HG02981 (cell line): ENCODE measurements around the gene SRXN1.
"Not testable (repeated sequence)": the region's sequence is repeated elsewhere in the genome, so short reads cannot be mapped to it uniquely, and the experiment has no call there.

Experiments used
- ATAC-seq: cut with Tn5 transposase; IDR thresholded peaks from one replicate; pipeline ENCODE4 v1.9.1; 2021; ENCODE audit warnings: mild to moderate bottlenecking, moderate library complexity; ENCODE audit not compliant: unreplicated experiment

SRXN1 gene

DNA sequence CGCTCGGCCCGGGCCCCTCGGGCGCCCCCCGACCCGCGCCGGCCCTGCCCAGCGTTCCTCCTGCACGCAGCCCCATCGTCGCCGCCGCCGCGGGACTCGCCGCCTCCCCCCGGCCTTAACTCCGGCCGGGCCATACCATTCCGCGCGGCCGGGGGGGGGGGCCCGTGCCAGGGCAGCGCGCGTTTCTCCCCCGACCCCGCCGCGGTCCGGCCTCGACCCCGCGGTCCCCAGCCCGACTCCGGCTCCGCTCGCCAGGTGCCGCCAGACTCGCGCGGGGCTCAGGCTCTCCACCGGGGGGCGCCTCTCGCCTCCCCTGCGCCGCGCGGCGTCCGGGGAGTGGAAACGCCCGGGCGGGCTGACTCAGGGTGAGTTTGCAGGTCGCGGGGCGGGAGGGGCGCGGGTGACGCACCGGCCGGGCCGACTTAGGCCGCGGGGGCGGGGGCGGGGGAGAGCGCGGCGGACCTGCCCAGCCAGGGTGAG is at the start of gene SRXN1:
SRXN1 (minus strand) TSS at position 91 of the 480 bp plus-strand sequence; CDS start at position 76, 15 bp downstream.
- ATAC-seq = peak; percentile 91

DNA sequence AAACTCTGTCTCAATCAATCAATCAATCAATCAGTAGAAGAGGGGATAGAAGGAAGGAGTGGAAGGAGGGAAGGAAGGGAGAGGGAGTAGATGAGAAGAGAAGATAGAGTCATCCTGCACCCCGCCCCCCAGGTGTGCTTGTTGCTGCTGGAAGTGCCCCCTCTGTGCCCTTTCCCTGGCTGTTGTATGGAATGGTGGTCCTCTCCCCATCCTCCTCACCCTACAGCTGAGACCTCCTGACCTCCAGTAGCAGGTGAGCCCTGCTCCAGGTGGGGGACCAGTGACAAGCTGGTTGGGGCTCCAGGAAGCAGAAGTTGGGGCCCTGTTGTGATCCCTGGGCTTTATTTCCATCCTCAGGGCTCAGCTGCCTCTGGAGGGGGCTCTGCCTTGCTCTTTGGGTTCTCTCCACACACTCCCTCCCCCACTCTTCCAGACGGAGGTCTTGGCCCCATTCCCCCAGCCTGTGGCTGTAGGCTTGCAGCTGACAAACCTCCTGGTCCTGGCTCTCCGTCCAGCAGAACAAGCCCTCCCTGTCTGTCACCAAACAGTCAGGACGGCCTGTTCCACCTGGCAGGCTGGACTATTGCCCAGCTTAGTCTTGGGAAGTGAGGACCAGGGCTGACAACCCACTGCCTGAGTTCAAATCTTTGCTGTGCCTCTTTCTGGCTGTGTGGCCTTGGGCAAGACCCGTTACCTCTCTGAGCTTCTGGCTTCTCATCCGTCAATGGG is 48.6 kb upstream of the SRXN1 start:
- ATAC-seq = no peak

DNA sequence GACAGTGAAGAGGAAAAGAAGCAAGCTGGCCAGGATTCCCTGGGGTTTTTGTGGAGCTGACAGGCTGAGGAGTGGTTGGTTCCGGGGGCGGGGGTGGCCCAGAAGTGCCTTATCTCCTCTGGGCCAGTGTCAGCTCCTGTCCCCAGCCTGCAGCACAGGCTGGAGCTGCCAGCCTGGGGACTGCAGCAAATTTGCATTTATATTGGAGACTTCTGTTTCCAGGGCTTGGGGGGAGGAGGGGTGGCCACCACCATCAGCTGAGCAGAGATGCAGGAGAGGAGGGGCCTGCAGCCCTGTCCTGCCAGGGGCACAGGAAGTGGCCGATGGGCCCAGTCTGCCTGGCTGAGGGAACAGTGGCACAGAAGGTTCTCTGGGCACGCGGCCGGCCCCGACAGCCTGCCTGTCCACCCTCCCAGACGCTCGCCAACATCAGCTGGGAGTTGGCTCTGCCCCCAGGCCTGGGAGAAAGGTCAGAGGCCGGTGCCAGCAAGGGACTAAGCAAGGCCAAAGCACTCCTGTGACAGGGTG is 46.9 kb upstream of the SRXN1 start:
- ATAC-seq = no peak

DNA sequence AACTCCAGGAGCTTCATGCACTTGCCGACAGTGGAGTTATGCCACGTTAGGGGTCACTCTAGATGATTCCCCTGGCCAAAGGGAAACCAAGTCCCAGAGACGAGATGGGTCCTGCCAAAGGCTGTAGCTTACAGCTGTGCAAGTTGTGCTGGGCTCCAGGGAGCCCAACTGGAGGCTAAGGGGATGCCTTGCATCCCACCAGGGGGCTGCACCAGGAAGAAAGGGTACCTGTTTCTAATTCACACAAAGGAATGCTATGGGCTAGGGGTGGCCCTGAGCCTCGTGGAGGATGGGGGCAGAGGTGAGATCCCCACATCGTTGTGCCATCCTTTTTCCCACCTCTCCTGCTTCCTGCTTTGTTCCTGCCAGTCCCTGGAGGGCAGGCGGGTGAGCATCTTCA is 46.3 kb upstream of the SRXN1 start:
- ATAC-seq = no peak

DNA sequence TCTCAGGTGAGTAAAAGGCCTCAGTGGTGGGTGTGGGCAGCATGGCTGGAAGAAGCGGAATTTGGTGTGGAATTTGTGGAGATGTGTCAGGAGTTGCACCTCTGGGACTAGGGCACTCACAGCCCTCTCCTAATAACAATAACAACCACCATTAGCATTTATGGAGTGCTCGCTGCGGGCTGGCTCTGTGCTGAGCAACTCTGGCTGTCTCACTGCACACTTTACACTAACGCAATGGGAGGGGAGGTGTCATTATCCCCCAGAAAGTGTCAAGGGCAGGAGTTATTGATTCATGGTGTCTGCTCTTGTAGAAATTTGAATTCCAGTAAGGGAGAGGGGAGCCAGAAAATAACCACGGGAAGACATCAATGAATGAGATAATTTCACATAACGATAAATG is 45.3 kb upstream of the SRXN1 start:
- ATAC-seq = no peak

DNA sequence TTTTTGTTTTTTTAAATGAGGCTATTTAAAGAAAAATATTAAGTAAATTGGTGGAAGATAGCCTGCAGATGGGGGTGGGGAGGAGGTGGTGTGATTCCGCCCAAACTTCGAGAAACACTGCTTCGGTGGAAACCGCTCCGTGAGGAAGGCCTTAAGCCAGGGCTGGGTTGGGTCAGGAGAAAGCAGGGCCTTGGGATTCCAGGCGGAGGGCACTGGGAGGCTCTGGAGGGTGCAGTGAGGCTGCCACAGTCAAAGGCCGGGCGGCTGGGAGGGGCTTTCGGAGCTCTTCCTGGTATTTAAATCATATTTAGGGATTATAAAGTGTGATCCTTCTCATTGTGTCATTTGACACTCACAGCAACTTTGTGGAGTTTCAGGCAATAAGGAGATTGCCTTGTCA is 44.8 kb upstream of the SRXN1 start:
- no peak for ATAC-seq

DNA sequence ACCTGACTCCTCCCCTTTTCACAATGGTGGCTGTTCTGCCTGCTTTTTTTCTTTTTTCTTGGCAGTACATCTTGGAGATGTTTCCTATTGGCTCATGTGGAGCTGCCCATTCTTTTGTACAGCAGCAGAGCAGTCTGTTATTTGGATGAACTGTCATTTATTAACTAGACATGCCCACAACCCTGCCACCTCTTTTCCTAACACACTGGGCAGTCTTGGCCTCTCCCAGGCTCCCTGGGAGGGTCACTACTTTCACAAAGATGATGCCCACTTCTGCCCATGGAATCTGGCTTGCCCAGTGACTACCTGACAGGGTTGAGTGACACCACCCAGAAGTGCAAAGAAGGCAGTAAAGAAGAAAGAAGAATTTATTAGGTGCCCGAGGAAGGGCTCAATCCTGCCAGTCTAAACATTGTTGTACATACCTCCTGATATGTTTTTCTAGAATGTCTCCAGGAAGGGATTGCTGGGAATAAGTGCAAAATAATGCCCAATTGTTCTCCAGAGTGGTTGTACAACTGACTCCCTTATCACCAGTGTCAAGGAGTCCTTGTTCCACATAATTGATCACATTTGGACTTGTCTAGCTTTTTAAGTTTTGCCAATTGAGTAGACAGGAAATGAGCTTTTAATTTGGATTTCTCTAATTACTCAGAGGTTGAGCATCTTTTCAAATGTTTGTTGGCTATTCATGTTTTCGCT is 42.3 kb upstream of the SRXN1 start:
- no peak for ATAC-seq

DNA sequence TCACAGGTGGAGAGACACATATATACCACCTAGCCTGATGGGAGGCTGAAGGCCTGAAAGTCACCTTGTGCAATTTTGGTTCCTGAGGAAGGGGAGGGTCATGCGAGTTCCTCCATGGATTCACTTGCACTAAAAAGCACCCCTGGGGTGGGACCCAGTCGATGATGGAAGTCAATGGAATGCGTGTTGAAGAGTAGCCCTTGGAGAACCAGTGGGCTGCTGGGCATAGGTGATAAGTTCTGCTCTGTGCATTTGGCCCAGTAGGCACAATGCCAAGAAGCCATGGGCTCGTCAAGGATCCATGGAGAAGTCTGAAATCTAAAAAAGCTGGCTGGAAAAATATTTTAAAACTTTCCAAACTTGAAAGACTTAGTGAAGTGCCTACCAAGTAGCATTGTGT is 41.5 kb upstream of the SRXN1 start:
- ATAC-seq = no peak

DNA sequence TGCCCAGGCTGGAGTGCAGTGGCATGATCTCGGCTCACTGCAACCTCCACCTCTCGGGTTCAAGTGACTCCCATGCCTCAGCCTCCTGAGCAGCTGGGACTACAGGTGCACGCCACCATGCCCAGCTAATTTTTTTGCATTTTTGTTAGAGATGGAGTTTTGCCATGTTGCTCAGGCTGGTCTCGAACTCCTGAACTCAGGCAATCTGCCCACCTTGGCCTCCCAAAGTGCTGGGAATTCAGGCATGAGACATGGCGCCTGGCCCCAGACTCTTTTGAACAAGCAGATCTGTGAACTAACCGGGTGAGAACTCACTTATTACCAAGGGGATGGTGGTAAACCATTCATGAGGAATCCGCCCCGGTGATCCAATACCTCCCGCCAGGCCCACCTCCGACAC is 40.8 kb upstream of the SRXN1 start:
- not testable (repeated sequence) for ATAC-seq

DNA sequence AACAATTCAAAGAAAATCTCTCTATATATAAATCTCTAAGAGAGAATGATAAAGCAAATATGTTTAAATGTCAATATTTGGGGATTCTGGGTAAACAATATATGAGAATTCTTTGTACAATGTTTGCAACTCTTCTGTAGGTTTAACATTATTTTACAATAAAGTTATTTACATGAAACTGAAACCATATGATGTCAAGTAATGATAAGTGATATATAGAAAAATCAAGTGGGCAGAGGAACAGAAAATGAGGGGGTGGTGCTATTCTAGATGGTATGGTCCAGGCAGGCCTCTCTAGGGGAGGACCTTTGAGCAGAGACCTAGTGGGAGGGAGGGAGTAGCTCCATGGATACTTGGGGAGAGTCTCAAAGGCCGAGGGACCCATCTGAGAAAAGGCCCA is 39.0 kb upstream of the SRXN1 start:
- no peak for ATAC-seq

DNA sequence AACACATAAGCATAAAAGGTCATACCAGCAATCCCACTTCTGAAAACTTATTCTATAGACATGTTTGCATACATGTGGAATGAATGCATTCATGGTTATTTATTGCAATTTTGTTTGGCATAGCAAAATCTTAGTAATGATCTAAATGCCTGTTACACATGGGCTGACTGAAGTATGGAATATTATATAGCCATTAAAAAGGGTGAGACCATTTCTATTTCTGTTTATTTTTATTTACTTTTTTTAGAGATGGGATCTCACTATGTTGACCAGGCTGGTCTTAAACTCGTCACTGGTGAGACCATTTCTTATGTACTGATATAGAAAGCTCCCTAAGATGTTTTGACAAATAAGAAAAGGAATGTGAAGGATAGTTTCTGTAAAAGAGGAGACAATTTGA is 36.9 kb upstream of the SRXN1 start:
- no peak for ATAC-seq

DNA sequence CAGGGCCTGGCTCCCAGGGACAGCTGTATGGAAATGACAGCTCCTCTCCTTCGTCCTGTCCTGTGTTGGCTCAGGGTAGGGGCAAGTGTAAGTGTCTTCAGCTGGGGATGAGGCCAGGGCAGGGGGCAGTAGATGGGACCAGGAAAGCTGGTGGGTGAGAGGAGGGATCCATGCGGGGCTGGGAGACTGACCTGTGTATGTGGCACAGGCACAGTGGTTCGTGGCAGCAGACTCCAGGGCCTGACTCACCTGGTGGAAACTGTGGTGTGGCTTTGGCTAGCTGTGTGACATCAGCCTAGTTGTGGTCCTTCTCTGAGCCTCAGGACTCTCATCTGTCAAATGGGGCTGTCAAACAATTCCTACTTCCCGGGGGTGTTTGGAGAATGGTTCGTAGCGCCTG is 36.3 kb upstream of the SRXN1 start:
- ATAC-seq = no peak

DNA sequence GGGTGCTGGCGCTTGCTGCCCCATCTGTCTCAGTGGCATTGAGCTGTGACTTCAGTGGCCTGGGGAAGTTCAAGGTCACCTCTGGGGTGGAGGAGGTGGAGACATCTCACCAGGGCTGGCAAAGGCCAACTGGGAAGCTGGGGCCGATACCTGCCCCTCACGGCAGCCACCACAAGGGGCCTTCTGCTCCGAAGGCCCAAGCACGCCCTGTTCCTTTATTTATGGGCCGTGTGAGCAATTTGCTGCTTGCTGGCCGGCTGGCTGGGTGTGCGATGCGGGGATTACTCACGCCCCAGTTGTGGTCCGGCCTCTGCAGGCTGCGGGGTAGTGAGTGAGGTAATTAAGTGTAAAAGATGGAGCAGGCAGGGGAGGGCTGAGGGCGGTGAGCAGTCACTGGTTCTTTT is 35.8 kb upstream of the SRXN1 start:
- no peak for ATAC-seq

DNA sequence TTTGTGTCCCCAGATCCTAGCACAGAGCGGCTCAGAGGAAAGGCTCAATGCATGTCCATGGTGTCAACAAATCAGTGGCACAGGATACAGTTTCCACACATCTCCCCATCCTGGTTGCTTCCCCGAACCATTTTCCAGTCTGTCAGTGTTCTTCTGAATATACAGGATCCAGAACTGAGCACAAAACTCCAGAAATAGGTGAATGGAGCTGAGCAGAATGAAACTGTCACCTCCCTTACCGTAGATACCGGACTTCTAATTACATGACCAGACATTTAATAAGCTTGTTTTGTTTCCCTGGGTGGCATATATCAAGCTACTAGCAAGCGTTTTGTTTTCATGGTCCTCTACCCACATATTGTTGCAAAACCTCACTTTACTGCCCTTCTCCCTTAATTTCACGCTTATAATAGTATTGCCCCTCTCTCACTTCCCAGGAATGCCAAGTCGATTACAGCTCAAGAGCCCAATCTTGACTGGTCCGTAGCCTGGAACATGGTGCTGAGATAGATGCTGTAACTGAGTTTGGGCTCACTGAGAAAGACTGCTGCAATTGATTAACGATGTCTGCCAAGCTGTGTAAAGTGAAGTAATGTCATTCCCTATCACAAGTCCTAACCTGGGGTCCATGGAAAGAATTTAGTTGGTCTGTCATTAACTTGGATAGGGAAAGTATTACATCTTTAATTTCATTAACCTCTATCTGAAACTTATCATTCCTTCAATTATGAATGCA is 34.6 kb upstream of the SRXN1 start:
- no peak for ATAC-seq

DNA sequence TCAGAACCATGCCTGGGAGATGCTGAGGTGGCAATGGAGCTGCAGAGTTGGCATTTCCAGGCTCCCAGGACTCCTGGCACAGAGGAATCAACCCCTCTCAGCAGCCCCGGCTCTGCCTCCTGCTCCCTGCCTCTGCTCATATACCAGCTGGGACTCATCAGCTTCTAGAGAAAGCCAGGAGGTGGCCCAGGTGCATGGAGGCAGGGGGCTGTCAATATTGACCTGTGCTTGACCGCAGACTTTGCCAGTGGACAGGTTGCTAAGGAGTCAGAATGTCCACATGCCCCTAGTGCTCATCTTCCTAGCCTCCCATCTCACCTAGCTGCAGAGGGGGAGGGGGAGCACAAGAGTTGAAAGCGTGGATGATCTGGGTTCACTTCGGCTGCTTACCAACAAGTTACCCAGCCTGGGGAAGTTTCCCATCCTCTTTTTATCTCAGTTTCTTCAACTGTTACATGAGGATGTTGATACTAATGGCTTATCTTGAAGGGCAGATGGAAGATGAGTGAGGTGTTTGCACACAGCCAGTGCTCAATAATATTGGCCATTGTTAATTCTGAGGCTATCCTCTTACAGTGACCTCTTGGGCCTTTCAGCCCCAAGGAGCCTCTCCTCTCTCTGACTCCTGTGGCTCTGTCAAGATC is 31.8 kb upstream of the SRXN1 start:
- no peak for ATAC-seq

DNA sequence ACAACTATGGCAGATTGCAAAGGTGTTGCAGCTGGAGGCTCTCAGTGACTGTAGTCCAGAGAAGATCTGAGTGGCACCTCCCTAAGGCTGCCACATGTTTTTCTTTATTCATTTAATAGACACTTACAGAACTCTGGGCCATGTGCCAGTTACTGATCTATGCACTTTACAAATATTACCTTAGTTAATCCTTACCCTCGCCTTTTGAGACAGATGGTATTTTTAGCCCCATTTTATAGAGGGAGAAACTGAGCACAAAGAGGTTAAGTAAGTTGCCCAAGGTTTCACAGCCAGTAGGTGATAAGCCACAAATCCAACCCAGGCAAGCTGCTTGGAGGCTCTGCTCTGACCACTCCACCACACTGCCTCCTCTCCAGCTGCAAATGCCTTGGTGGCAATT is 29.1 kb upstream of the SRXN1 start:
- no peak for ATAC-seq

DNA sequence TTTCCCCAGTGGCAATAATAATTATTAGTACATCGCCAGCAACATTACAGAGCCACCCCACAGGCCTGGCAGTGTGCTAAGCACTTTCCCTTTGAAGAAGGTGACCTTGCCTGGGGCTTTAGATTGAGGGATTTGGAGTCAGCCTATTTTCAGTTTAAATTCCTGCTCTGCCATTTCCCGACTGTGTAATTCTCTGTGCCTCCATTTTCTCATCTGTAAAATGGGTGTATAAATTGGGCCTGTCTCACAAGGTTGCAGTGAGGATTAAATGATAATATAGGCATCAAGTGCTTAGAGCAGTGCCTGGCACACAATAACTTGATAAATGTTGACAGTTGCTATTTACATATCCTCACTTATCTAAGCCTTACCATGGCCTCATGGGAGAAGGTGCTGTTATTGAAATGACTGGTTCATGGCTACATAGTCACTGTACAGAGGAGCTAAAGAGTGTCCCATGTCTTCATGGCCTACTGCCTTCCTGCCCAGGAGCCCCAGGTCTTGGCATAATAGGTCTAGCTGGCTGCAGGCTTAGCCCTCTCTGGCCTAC is 27.7 kb upstream of the SRXN1 start:
- ATAC-seq = no peak

DNA sequence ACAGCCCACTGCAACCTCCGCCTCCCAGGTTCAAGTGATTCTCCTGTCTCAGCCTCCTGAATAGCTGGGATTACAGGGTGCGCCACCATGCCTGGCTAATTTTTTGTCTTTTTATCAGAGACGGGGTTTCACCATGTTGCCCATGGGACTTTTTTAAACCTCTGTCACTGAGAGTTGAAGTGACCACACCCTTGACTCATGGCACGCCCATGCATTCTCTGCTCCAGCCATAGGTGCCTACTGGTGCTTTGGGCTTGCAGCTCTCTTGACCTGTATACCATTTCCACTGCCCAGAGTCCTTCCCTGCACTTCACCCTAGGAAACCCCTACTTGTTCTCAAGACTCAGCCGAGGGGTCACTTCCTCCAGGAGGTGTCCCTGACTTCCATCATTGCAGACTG is 25.0 kb upstream of the SRXN1 start:
- no peak for ATAC-seq

DNA sequence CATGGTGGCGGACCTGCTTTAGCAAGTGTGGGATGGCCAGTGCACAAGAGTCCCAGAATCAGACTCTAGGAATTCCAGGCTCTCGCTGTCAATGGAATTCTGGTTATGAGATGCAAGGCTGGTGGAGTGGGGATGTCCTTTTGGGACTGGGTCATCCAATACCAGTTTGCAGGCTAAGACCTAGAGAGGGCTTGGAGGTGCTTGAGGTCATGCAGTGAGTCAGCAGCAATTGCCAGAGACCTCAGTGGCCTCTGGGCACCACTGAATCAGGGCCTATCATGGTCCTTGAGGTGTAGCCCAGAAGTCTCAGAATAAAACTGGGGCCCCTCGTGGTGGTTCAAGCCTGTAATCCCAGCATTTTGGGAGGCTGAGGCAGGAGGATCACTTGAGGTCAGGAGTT is 24.0 kb upstream of the SRXN1 start:
- no peak for ATAC-seq

DNA sequence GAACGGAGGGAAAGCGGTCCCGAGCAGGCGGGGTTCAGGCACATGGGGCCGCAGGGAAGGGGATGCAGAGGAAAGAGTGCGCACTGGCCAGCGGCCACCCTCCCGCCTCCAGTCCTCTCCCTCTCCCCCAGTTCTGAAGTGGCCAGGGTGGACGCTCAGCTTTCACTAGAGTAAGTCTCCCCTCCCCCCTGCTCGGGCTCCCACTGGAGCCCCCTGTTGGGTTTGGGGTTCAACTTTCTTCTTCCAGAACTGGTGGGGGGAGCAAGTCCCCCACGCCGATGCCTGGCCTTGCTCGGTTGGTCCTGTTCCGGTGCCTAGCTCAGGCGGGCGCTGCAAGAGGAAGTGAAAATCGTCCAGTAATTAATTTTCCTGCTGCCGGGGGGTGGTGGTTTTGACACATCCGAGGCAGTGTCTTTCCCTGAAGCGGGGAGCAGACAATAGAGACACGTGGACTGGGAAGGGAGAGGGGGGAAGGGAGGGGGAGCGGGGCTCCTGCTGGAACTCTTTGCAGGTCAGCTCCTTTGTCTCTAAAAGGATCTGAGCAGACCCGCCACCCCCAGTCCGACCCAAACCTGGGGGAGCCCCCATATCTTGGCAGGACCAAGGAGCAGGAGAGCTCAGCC is 23.4 kb upstream of the SRXN1 start:
- ATAC-seq = no peak
